ENCODE measurements around the gene DOK5. TPM values are rescaled to one million over a fixed set of nuclear protein-coding genes. Genes with fewer than 3 reads are reported as not detected.

The DOK5 gene
- total and polyA plus RNA-seq, 12 donors, result 0.29 to 2.0 (median 1.2) TPM; not detected in 1

DNA sequence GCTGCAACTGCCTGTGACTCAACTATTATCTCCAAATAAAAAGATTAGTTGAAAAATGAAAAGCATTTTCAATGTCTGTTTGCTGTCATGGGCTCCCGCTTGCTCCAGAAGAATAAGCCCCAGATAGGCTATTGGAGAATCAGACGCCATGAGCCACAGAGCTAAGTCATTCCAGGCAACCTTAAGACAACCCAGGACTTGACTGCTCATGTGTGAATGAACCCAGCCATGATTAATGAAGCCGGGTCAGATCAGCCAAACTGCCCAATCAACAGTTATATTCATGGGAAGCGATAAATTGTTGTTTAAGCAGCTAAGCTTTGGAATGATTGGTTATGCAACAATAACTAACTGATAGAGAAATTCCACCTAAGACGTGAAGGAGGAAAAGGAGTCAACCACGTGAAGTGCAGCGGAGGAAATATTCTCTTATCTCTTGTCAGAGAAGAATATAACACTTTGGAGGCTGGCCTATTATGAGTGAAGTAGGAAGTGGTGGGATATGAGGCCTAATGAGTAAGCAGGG lies 64.2 kb downstream of the DOK5 start:
- Histone ChIP-seq H3K27ac (no peak overlapping the region), H3K36me3 (replicated peaks in 1 of 2) (no peaks in the 10 kb centered on the region), H3K4me1 (replicated peaks in 1 of 2) (no peaks in the 10 kb centered on the region), H3K9me3 (replicated peaks in 1 of 3) (no peaks in the 10 kb centered on the region), H3K4me3 (no peak overlapping the region), H3K27me3 (no peaks in the 10 kb centered on the region)
- no peak for DNase-seq
- no peak for TF ChIP-seq POLR2A (IDR thresholded peaks at IDR 0.05)
- intact Hi-C loops (cut with DNase I), result no loop called here
- WGBS, 4 donors, result 80 to 90% (median 84%) methylated on average over 7 of the region's 7 CpGs

DNA sequence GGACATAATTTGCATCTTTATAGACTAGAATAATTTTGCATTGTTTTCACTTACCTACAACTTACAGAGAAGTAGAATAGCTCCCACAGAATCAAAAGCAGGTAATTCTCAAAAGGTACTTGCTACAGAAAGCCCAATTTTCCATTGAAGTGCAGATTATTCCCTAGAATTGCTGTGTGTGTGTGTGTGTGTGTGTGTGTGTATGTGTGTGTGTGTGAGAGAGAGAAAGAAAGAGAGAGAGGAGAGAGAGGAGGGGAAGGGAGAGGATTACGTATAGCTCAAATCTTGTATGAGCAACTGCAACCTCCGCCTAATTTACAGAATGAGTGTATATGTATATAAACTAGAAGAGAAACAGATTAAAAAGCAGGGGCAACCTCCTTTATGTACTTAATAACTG lies 68.0 kb downstream of the DOK5 start:
- Histone ChIP-seq H3K9me3 (replicated peaks in 1 of 3) (no peaks in the 10 kb centered on the region), H3K4me1 (replicated peaks in 1 of 2) (no peaks in the 10 kb centered on the region), H3K27me3 (no peaks in the 10 kb centered on the region), H3K36me3 (replicated peaks in 1 of 2) (no peaks in the 10 kb centered on the region), H3K27ac (no peak overlapping the region), H3K4me3 (no peak overlapping the region)
- intact Hi-C loops (cut with DNase I), result no loop called here
- no peak for TF ChIP-seq POLR2A (IDR thresholded peaks at IDR 0.05)
- TF ChIP-seq, protein P1, sequence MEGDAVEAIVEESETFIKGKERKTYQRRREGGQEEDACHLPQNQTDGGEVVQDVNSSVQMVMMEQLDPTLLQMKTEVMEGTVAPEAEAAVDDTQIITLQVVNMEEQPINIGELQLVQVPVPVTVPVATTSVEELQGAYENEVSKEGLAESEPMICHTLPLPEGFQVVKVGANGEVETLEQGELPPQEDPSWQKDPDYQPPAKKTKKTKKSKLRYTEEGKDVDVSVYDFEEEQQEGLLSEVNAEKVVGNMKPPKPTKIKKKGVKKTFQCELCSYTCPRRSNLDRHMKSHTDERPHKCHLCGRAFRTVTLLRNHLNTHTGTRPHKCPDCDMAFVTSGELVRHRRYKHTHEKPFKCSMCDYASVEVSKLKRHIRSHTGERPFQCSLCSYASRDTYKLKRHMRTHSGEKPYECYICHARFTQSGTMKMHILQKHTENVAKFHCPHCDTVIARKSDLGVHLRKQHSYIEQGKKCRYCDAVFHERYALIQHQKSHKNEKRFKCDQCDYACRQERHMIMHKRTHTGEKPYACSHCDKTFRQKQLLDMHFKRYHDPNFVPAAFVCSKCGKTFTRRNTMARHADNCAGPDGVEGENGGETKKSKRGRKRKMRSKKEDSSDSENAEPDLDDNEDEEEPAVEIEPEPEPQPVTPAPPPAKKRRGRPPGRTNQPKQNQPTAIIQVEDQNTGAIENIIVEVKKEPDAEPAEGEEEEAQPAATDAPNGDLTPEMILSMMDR (IDR thresholded peaks at IDR 0.05), result no peak
- no peak for DNase-seq
- WGBS, 4 donors, result 86 to 97% (median 88%) methylated on average over 2 of the region's 2 CpGs

DNA sequence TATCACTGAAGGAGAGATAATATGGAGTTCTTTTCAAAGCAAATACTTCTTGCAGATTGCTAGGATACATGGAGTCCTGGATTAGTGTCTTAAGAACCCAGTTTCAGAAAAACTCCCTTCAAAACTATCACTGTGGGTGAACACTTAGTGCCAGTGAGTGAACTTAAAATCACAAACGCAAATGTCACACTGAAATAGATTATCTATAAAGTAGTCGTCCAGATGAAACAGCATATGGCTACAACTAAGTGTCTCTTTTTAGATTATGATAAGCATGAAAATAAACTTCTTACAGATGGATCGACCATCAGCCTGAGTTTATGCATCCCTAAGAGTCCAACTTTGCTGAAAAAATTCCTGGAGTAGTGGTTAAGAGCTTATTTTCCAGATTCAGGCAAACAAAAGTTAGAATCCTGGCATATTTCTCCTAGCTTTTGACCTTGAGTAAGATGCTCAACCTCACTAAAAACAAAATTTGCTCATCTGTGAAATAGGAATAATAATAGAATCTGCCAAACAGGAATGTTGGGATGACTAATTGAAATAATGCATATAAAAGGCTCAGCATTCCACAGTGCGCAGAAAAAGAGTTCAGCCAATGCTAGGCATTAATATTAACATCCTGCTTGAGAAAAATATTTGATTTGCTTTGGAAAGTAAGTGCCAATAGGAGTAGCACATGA lies 70.4 kb downstream of the DOK5 start:
- H3K9me3 ChIP-seq (replicated peaks in 1 of 3), result no peaks in the 10 kb centered on the region
- no peak for TF ChIP-seq POLR2A (IDR thresholded peaks at IDR 0.05)
- no peak overlapping the region for H3K27ac ChIP-seq
- intact Hi-C loops (cut with DNase I), result no loop called here
- whole genome bisulfite sequencing, 4 donors, result 61 to 69% (median 65%) methylated on average over 4 of the region's 4 CpGs
- no peak for DNase-seq
- no peak overlapping the region for H3K4me3 ChIP-seq
- no peaks in the 10 kb centered on the region for H3K27me3 ChIP-seq
- H3K4me1 ChIP-seq (replicated peaks in 1 of 2), result no peaks in the 10 kb centered on the region
- no peaks in the 10 kb centered on the region for H3K36me3 ChIP-seq (replicated peaks in 1 of 2)

DNA sequence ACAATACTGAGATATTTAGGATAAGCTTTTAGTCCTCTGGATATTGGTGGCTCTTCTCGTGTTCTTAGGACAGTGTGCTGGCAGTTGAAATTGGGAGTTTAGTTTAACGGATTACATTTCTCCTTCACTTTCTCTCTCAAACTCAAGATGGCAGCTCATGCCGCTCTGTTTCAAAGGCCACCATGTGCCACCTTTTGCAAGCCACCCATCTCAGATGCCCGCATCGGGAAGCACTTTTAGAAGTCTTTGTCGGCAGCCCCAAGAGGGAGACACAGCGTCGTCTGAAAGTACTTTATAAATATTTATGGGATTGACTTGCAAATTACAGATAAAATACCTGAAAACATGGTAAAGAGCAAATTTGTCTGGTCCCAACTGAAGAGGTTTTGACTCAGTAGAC lies 73.5 kb downstream of the DOK5 start:
- Histone ChIP-seq H3K27me3 (no peaks in the 10 kb centered on the region), H3K4me3 (no peak overlapping the region), H3K27ac (no peak overlapping the region), H3K36me3 (replicated peaks in 1 of 2) (no peaks in the 10 kb centered on the region), H3K4me1 (replicated peaks in 1 of 2) (no peaks in the 10 kb centered on the region), H3K9me3 (replicated peaks in 1 of 3) (no peaks in the 10 kb centered on the region)
- 87 to 89% (median 88%) methylated on average over 8 of the region's 8 CpGs for WGBS, 4 donors
- DNase-seq, result no peak
- intact Hi-C loops (cut with DNase I), result no loop called here
- TF ChIP-seq POLR2A (IDR thresholded peaks at IDR 0.05), result no peak
- TF ChIP-seq, protein P1 (IDR thresholded peaks at IDR 0.05), result no peak

DNA sequence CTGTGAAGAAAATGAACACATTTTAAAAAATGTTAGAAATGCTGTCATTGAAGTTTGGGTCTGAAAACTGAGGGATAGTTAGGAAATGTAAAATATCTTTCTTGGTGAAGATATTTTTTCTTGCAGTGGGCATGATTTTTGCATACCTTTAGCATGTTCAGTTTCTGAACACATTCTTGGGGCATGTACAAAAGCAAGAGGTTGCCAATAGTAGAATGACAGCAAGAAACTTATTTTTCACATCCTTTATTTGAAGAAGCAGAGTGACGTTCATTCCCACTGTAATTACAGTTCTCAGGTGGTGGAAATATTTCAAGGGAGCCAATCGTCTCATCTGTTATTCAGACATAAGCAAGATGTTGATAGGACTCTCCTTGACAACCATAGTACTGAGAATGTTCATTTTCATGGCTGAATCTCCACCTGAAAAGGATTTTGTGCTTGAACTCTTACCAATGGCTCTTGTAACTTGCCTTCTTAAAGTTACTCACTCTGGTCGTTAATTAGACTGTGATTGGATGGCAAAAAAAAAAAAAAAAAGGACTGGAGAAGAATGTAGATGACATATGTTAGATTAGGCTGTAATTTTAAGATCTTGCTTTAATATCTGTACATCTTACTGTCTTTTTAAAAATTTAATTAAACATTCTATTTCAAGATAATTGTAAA lies 74.4 kb downstream of the DOK5 start:
- no peak for DNase-seq
- no peak for TF ChIP-seq POLR2A (IDR thresholded peaks at IDR 0.05)
- TF ChIP-seq, protein P1 (IDR thresholded peaks at IDR 0.05), result no peak
- H3K4me1 ChIP-seq (replicated peaks in 1 of 2), result no peaks in the 10 kb centered on the region
- intact Hi-C loops (cut with DNase I), result no loop called here
- H3K9me3 ChIP-seq (replicated peaks in 1 of 3), result no peaks in the 10 kb centered on the region
- H3K27me3 ChIP-seq, result no peaks in the 10 kb centered on the region
- 47 to 59% (median 56%) methylated on average over 3 of the region's 3 CpGs for WGBS, 4 donors
- H3K4me3 ChIP-seq, result no peak overlapping the region
- H3K36me3 ChIP-seq (replicated peaks in 1 of 2), result no peaks in the 10 kb centered on the region
- no peak overlapping the region for H3K27ac ChIP-seq

Data from adrenal gland (tissue), 12 donors.